K562 (cell line): ENCODE results near the gene LRRC7. TPM values are rescaled to one million over a fixed set of nuclear protein-coding genes. Genes with fewer than 3 reads are reported as not detected.

Experiments
- ATAC-seq: fragments of 200-7000 bp; cut with Tn5 transposase; 3 replicates; pipeline ENCODE4 v1.9.1; 2020; ENCODE audit warnings: moderate library complexity
- BruUV-seq: library from RNA; stranded (reverse); fragments of 400-500 nt; replicated peaks from 2 replicates; lab custom pipeline; 2021; lab: Mats Ljungman, UMichigan
- CTCF ChIA-PET: fragments of 300-600 bp; formaldehyde crosslinking; extraction: SDS; loops from one replicate; lab custom pipeline; 2021; ENCODE audit warnings: low intra/inter-chr PET ratio; lab: Yijun Ruan, JAX
- POLR2A ChIA-PET: fragments of 300-600, 350-650 bp; sonication (Branson Sonifier 250); formaldehyde crosslinking; extraction: SDS; loops from one replicate; lab custom pipeline; 2021; ENCODE audit warnings: antibody characterized with exemption, inconsistent platforms; lab: Yijun Ruan, JAX
- DNase-seq, 4 experiments: peaks; one replicate each; pipeline versions ENCODE4 v3.0.0 to v3.0.0-alpha.2; 2011 to 2018; ENCODE audit warnings: low spot score in 3 of 4, mixed read lengths in 3 of 4; ENCODE audit errors: extremely low read depth in 1 of 4
- FAIRE-seq: peaks from 2 replicates; lab custom pipeline; 2011; peaks lifted over from hg19 to GRCh38; lab: Jason Lieb, UNC
- H2AFZ ChIP-seq: 2 replicates; pipeline ENCODE4 v1.6.0; 2011; ENCODE audit warnings: low read depth, low read length, control low read depth, inconsistent platforms
- H3K27ac ChIP-seq: fragments of 200-600 bp; 3 replicates; pipeline ENCODE4 v1.8.0; 2011; ENCODE audit warnings: low read depth, mild to moderate bottlenecking, control low read depth, inconsistent platforms, low read length, moderate library complexity, mixed read lengths; ENCODE audit errors: extremely low read depth
- H3K27me3 ChIP-seq, 2 experiments: fragments of 300-600 bp in 1 of 2; 2 replicates in 1 of 2; 3 replicates in 1 of 2; pipeline versions ENCODE4 v1.6.0 to v1.8.0; 2011; ENCODE audit warnings: inconsistent platforms in 2 of 2, low read length in 2 of 2, mild to moderate bottlenecking in 1 of 2, mixed read lengths in 1 of 2, moderate library complexity in 1 of 2; ENCODE audit not compliant: control insufficient read depth in 2 of 2, insufficient read depth in 2 of 2
- H3K36me3 ChIP-seq: fragments of 300-600 bp; 3 replicates; pipeline ENCODE4 v1.8.0; 2011; ENCODE audit warnings: mild to moderate bottlenecking, low read length, inconsistent platforms; ENCODE audit not compliant: control insufficient read depth, insufficient read depth
- H3K4me1 ChIP-seq, 2 experiments: fragments of 200-600 bp in 1 of 2; replicated peaks in 1 of 2; 2 replicates in 1 of 2; 3 replicates in 1 of 2; pipeline versions ENCODE4 v1.5.1 to v1.8.0; 2011; ENCODE audit warnings: inconsistent platforms in 2 of 2, low read length in 2 of 2, mild to moderate bottlenecking in 1 of 2, mixed read lengths in 1 of 2, moderate library complexity in 1 of 2; ENCODE audit not compliant: control insufficient read depth in 2 of 2, insufficient read depth in 2 of 2
- H3K4me2 ChIP-seq: 2 replicates; pipeline ENCODE4 v1.6.1; 2011; ENCODE audit warnings: low read length, control low read depth, inconsistent platforms, mixed read lengths; ENCODE audit not compliant: insufficient read depth
- H3K4me3 ChIP-seq: fragments of 200-600 bp; sonication (generic), shearing (Covaris generic); 2 replicates; pipeline ENCODE4 v1.5.1; 2016; ENCODE audit warnings: control low read depth, inconsistent platforms
- H3K79me2 ChIP-seq: fragments of 200-600 bp; 3 replicates; pipeline ENCODE4 v1.8.0; 2011; ENCODE audit warnings: low read length, inconsistent platforms; ENCODE audit not compliant: control insufficient read depth, insufficient read depth
- H3K9ac ChIP-seq, 2 experiments: 2 replicates each; pipeline versions ENCODE4 v1.6.0 to v1.6.1; 2011; ENCODE audit warnings: low read depth in 2 of 2, low read length in 2 of 2, control low read depth in 1 of 2, inconsistent platforms in 1 of 2, mild to moderate bottlenecking in 1 of 2, mixed read lengths in 1 of 2; ENCODE audit not compliant: insufficient read depth in 1 of 2
- H3K9me1 ChIP-seq: one replicate; pipeline ENCODE4 v1.6.0; 2011; ENCODE audit warnings: inconsistent platforms, mild to moderate bottlenecking, low read length, moderate library complexity; ENCODE audit not compliant: control insufficient read depth, insufficient read depth
- H3K9me3 ChIP-seq: replicated peaks from 2 replicates; pipeline ENCODE4 v1.5.1; 2011; ENCODE audit warnings: low read depth, low read length, inconsistent platforms; ENCODE audit not compliant: control insufficient read depth, insufficient read depth
- H4K20me1 ChIP-seq: replicated peaks from 2 replicates; pipeline ENCODE4 v1.6.1; 2011; ENCODE audit warnings: low read length, inconsistent platforms, mixed read lengths; ENCODE audit not compliant: control insufficient read depth, insufficient read depth
- BRF2 ChIP-seq: IDR thresholded peaks from 3 replicates; pipeline ENCODE4 v1.6.1; 2011; ENCODE audit warnings: borderline replicate concordance, mild to moderate bottlenecking; ENCODE audit not compliant: insufficient read length, insufficient read depth
- CEBPB ChIP-seq: fragments of 450-650 bp; IDR thresholded peaks from 2 replicates; pipeline ENCODE4 v1.6.1; 2016; ENCODE audit warnings: missing genetic modification characterization, missing compliant biosample characterization
- CXXC5 ChIP-seq: fragments of 250-450 bp; sonication (Bioruptor Pico); IDR thresholded peaks from 2 replicates; pipeline ENCODE4 v1.8.0; 2022; ENCODE audit warnings: inconsistent platforms, mild to moderate bottlenecking, moderate library complexity
- DMBX1 ChIP-seq: fragments of 250-450 bp; sonication (Bioruptor Pico); IDR thresholded peaks from 2 replicates; pipeline ENCODE4 v1.8.0; 2022; ENCODE audit warnings: inconsistent platforms, mild to moderate bottlenecking, moderate library complexity, borderline replicate concordance
- FOXJ2 ChIP-seq: fragments of 200-800 bp; sonication (Bioruptor generic); IDR thresholded peaks from 2 replicates; pipeline ENCODE4 v1.6.1; 2016; ENCODE audit warnings: missing genetic modification characterization, missing compliant biosample characterization
- IFI16 ChIP-seq: fragments of 250-450 bp; sonication (Bioruptor Pico); IDR thresholded peaks from 2 replicates; pipeline ENCODE4 v2.1.2; 2022; ENCODE audit warnings: mild to moderate bottlenecking, inconsistent platforms
- NCOA4 ChIP-seq: fragments of 450-650 bp; IDR thresholded peaks from 2 replicates; pipeline ENCODE4 v1.6.1; 2018; ENCODE audit warnings: mild to moderate bottlenecking; ENCODE audit not compliant: partially characterized antibody
- SMAD3 ChIP-seq: fragments of 450-650 bp; formaldehyde crosslinking; conservative IDR thresholded peaks from 2 replicates; pipeline ENCODE4 v1.4.0; 2020; ENCODE audit warnings: mild to moderate bottlenecking
- ZNF239 ChIP-seq: fragments of 250-450 bp; sonication (Bioruptor Pico); IDR thresholded peaks from 2 replicates; pipeline ENCODE4 v1.4.0; 2020; ENCODE audit warnings: mild to moderate bottlenecking
- ZNF644 ChIP-seq: fragments of 200-800 bp; sonication (Bioruptor generic); IDR thresholded peaks from 2 replicates; pipeline ENCODE4 v1.6.1; 2016; ENCODE audit warnings: low read depth, missing genetic modification characterization, missing compliant biosample characterization
- ZNF766 ChIP-seq: fragments of 200-800 bp; sonication (Bioruptor generic); conservative IDR thresholded peaks from 2 replicates; pipeline ENCODE4 v1.6.1; 2016; ENCODE audit warnings: missing genetic modification characterization, missing compliant biosample characterization
- ZNF79 ChIP-seq: fragments of 250-450 bp; sonication (Bioruptor Pico); IDR thresholded peaks from 2 replicates; pipeline ENCODE4 v1.4.0; 2020; ENCODE audit warnings: low read depth, mild to moderate bottlenecking, moderate library complexity
- WGBS: fragments of 100-300 bp; shearing (Covaris generic); methylation state at CpG from one replicate; pipeline ENCODE4 v1.1.6; 2016; ENCODE audit warnings: low coverage, mixed read lengths; ENCODE audit not compliant: insufficient coverage; ENCODE audit errors: missing lambda C conversion rate; 5-methylcytosine and 5-hydroxymethylcytosine counted together
- in situ Hi-C: fragments of 300-500 bp; cut with MboI; formaldehyde crosslinking; loops from 4 replicates; pipeline ENCODE4 v1.15.0; 2018; ENCODE audit warnings: inconsistent platforms, mixed read lengths
- intact Hi-C: fragments of 100-400 bp; cut with micrococcal nuclease; formaldehyde crosslinking; loops from 2 replicates; pipeline ENCODE4 v1.14.2; 2022
- polyA plus RNA-seq, 8 experiments: library from polyadenylated mRNA; depleted of rRNA in 4 of 8; stranded (reverse) in 5 of 8; unstranded in 3 of 8; fragments of >200 nt; fragmentation: Nextera tagmentation in 2 of 8; fragmentation: Illumina TruSeq in 1 of 8; extraction: Ambion mirVana in 2 of 8; extraction: Trizol in 1 of 8; gene quantifications; 2 replicates each; pipeline versions ENCODE4 v1.2.1 to v1.2.3, GENCODE V29; 2011 to 2014; ENCODE audit warnings: inconsistent platforms in 1 of 8, missing spikeins in 1 of 8
- total RNA-seq, 7 experiments: library from RNA; depleted of rRNA in 6 of 7; stranded (reverse); fragments of >200 nt in 6 of 7; fragmentation: Illumina TruSeq in 2 of 7; extraction: Trizol in 2 of 7; gene quantifications; 2 replicates each; pipeline versions ENCODE4 v1.2.1 to v1.2.3, GENCODE V29; 2011 to 2021; ENCODE audit warnings: low replicate concordance in 1 of 7

The LRRC7 gene
- total and polyA plus RNA-seq, 9 of the 15 experiments (the other 6 are each of a cell fraction or from before 2014, with no cell fraction given) = 0.09 to 0.94 (median 0.49) TPM

GRCh38 chr1:70038025-70038424 lies 470.3 kb downstream of the LRRC7 start:
- H3K27ac ChIP-seq = no peak overlapping the region
- H3K9ac ChIP-seq = no peak overlapping the region
- peaks cover 0 to 24% of the 10 kb centered on the region in 2 experiments; a peak in 3 of 5 replicates for H3K4me1 ChIP-seq
- no peak overlapping the region; the same call in 1 of the 2 replicates for H3K4me2 ChIP-seq
- ChIA-PET CTCF (no interaction called here), POLR2A (no interaction called here)
- no peaks in the 10 kb centered on the region for H4K20me1 ChIP-seq
- no peak for TF ChIP-seq NCOA4
- TF ChIP-seq CEBPB (tag) = 0 out of 2 replicates have a peak, but pooled peaks have one; percentile 20
- FAIRE-seq (no peak), ATAC-seq (no peak), DNase-seq (no peak)
- no peak overlapping the region; the same call in 1 of the 2 replicates for H2AFZ ChIP-seq
- no peaks in the 10 kb centered on the region for H3K27me3 ChIP-seq
- no peaks in the 10 kb centered on the region for H3K79me2 ChIP-seq
- H3K36me3 ChIP-seq = no peaks in the 10 kb centered on the region
- no peaks in the 10 kb centered on the region for H3K9me1 ChIP-seq
- in situ Hi-C loops = loop anchor here (10.0 kb wide), 2 partner anchors 97 to 447 kb away; no protein-coding TSS in a partner anchor
- 54% methylated on average over 10 of the region's 10 CpGs for WGBS
- no peak overlapping the region for H3K4me3 ChIP-seq
- intact Hi-C loops = no loop called here
- BruUV-seq = no TSS peak
- H3K9me3 ChIP-seq = no peaks in the 10 kb centered on the region

- intact Hi-C loops = no loop called here
- CTCF ChIA-PET = no interaction called here
- peak; percentile 57; the same call in 1 of the 2 replicates for TF ChIP-seq SMAD3
- TF ChIP-seq ZNF239 (CRISPR knock-in tag) = peak; percentile 11; the same call in 1 of the 2 replicates
- no peak for TF ChIP-seq IFI16
- no peak for TF ChIP-seq BRF2
- TF ChIP-seq ZNF644 = peak; percentile 87
- 0 out of 2 replicates have a peak, but pooled peaks have one; percentile 35 for TF ChIP-seq ZNF79 (CRISPR knock-in tag)
- peak; percentile 59 for TF ChIP-seq CXXC5 (CRISPR knock-in tag)
- peak; percentile 79; the same call in 1 of the 2 replicates for TF ChIP-seq DMBX1 (CRISPR knock-in tag)
- TF ChIP-seq ZNF766 (CRISPR knock-in tag) = peak; percentile 76
- peak; percentile 63; the same call in 1 of the 2 replicates for TF ChIP-seq FOXJ2 (tag)
These were observed 471.8 kb downstream of the LRRC7 start for GRCh38 chr1:70039485-70039884.

More at GRCh38 chr1:70039485-70039884, 471.8 kb downstream of the LRRC7 start:
- FAIRE-seq (no peak), ATAC-seq (peak; percentile 44), DNase-seq (peak in 2 of 4 experiments; percentile 13 to 52)
- no peak overlapping the region for H3K27ac ChIP-seq
- WGBS = 52% methylated on average over 6 of the region's 6 CpGs
- H3K27me3 ChIP-seq = no peaks in the 10 kb centered on the region
- in situ Hi-C loops = loop anchor here (10.0 kb wide), 2 partner anchors 95 to 445 kb away; no protein-coding TSS in a partner anchor
- no peaks in the 10 kb centered on the region for H3K79me2 ChIP-seq
- no peak overlapping the region for H3K4me3 ChIP-seq
- H3K9me3 ChIP-seq = no peaks in the 10 kb centered on the region
- H3K9ac ChIP-seq = no peak overlapping the region
- POLR2A ChIA-PET = interaction anchor here (0.6 to 1.9 kb wide), 3 partner anchors 38 to 181 kb away, joined by 4 read pairs; partner anchors contain the start of gene SRSF11
- no TSS peak for BruUV-seq
- no peaks in the 10 kb centered on the region for H3K36me3 ChIP-seq
- H2AFZ ChIP-seq = peak overlapping the region; percentile 65
- no peak overlapping the region for H3K4me2 ChIP-seq
- peaks cover 0 to 35% of the 10 kb centered on the region in 2 experiments; a peak in 3 of 5 replicates for H3K4me1 ChIP-seq
- H3K9me1 ChIP-seq = no peaks in the 10 kb centered on the region
- H4K20me1 ChIP-seq = no peaks in the 10 kb centered on the region
